OCI-LY3 (cell line): ENCODE data around the gene KLHL42.

Source experiments
- H2AFZ ChIP-seq: fragments of 200-600, 300-600 bp; shearing (Covaris generic); 2 replicates; pipeline ENCODE4 v1.6.0; 2014; ENCODE audit warnings: antibody characterized with exemption, low read depth, low read length
- H3K27ac ChIP-seq: fragments of 200-600, 300-600 bp; sonication (generic); 2 replicates; pipeline ENCODE4 v1.5.1; 2014; ENCODE audit warnings: mild to moderate bottlenecking, low read length, moderate library complexity, mixed read lengths
- H3K27me3 ChIP-seq: fragments of 200-600, 300-600 bp; sonication (generic); 2 replicates; pipeline ENCODE4 v1.6.1; 2014; ENCODE audit warnings: low read depth, low read length, mixed read lengths
- H3K36me3 ChIP-seq: fragments of 200-600, 300-600 bp; sonication (generic); replicated peaks from 2 replicates; pipeline ENCODE3; 2014; ENCODE audit warnings: low read depth, low read length, mixed read lengths
- H3K4me1 ChIP-seq: fragments of 300-600, 200-600 bp; sonication (generic); 2 replicates; pipeline ENCODE4 v1.6.1; 2014; ENCODE audit warnings: low read length, mixed read lengths
- H3K4me2 ChIP-seq: fragments of 200-600, 300-600 bp; sonication (generic); 2 replicates; pipeline ENCODE4 v1.6.1; 2014; ENCODE audit warnings: low read length, mixed read lengths
- H3K4me3 ChIP-seq: fragments of 300-600, 200-600 bp; sonication (generic); 2 replicates; pipeline ENCODE4 v1.5.1; 2014; ENCODE audit warnings: antibody characterized with exemption, mild to moderate bottlenecking, low read length, moderate library complexity
- H3K79me2 ChIP-seq: fragments of 300-600, 200-600 bp; shearing (Covaris generic); 2 replicates; pipeline ENCODE4 v1.6.1; 2014; ENCODE audit warnings: mild to moderate bottlenecking, low read length, mixed read lengths
- H3K9ac ChIP-seq: fragments of 300-600, 200-600 bp; shearing (Covaris generic); 2 replicates; pipeline ENCODE4 v1.6.0; 2014; ENCODE audit warnings: mild to moderate bottlenecking, low read length, moderate library complexity
- H3K9me3 ChIP-seq: fragments of 200-600, 300-600 bp; shearing (Covaris generic); 2 replicates; pipeline ENCODE4 v1.6.1; 2014; ENCODE audit warnings: low read length, mixed read lengths; ENCODE audit not compliant: insufficient read depth
- H4K20me1 ChIP-seq: fragments of 200-600, 300-600 bp; sonication (generic); 2 replicates; pipeline ENCODE4 v1.6.1; 2016; ENCODE audit warnings: low read length, mixed read lengths; ENCODE audit not compliant: insufficient read depth
- CTCF ChIP-seq: fragments of 200-600, 300-600 bp; sonication (generic); IDR thresholded peaks from 2 replicates; pipeline ENCODE4 v1.5.1; 2014; ENCODE audit warnings: antibody characterized with exemption, low read length, low read depth
- EZH2phosphoT487 ChIP-seq: fragments of 200-600 bp; shearing (Covaris generic); IDR thresholded peaks from 2 replicates; pipeline ENCODE4 v1.6.1; 2018; ENCODE audit warnings: antibody characterized with exemption, mixed run types, low read depth

Gene KLHL42

GRCh38 chr12:27769142-27769673, 10.8 kb upstream of the KLHL42 start:
- no peaks in the 10 kb centered on the region for H3K79me2 ChIP-seq
- no peaks in the 10 kb centered on the region for H4K20me1 ChIP-seq
- H3K9ac ChIP-seq: no peak overlapping the region
- no peak overlapping the region for H2AFZ ChIP-seq
- H3K36me3 ChIP-seq: peaks cover 4% of the 10 kb centered on the region
- H3K4me1 ChIP-seq: no peaks in the 10 kb centered on the region
- no peak overlapping the region for H3K27ac ChIP-seq
- no peak overlapping the region for H3K4me3 ChIP-seq
- TF ChIP-seq EZH2phosphoT487 (no peak), CTCF (no peak)
- no peak overlapping the region for H3K4me2 ChIP-seq
- H3K27me3 ChIP-seq: no peaks in the 10 kb centered on the region
- H3K9me3 ChIP-seq: no peaks in the 10 kb centered on the region

- Histone ChIP-seq H3K27ac (no peak overlapping the region), H3K79me2 (no peaks in the 10 kb centered on the region), H4K20me1 (no peaks in the 10 kb centered on the region), H2AFZ (no peak overlapping the region), H3K27me3 (no peaks in the 10 kb centered on the region), H3K4me3 (no peak overlapping the region), H3K9me3 (no peaks in the 10 kb centered on the region), H3K36me3 (no peaks in the 10 kb centered on the region), H3K4me2 (no peak overlapping the region), H3K9ac (no peak overlapping the region), H3K4me1 (no peaks in the 10 kb centered on the region)
- TF ChIP-seq EZH2phosphoT487: no peak
- TF ChIP-seq CTCF: no peak
Observed at GRCh38 chr12:27771481-27772327, 8.3 kb upstream of the KLHL42 start.

- Histone ChIP-seq H2AFZ (no peak overlapping the region), H3K4me2 (no peak overlapping the region), H4K20me1 (no peaks in the 10 kb centered on the region), H3K4me1 (no peaks in the 10 kb centered on the region), H3K9ac (no peak overlapping the region), H3K27ac (no peak overlapping the region), H3K9me3 (no peaks in the 10 kb centered on the region), H3K79me2 (no peaks in the 10 kb centered on the region), H3K27me3 (no peaks in the 10 kb centered on the region), H3K4me3 (no peak overlapping the region), H3K36me3 (no peaks in the 10 kb centered on the region)
- TF ChIP-seq CTCF: no peak
- no peak for TF ChIP-seq EZH2phosphoT487
Observed at GRCh38 chr12:27772328-27773049, 7.5 kb upstream of the KLHL42 start.

GRCh38 chr12:27777141-27777540, 2.9 kb upstream of the KLHL42 start:
- no peaks in the 10 kb centered on the region for H4K20me1 ChIP-seq
- H3K4me1 ChIP-seq: peaks cover 17% of the 10 kb centered on the region
- peaks cover 31% of the 10 kb centered on the region for H3K79me2 ChIP-seq
- H3K27me3 ChIP-seq: no peaks in the 10 kb centered on the region
- no peak overlapping the region for H3K4me3 ChIP-seq
- no peaks in the 10 kb centered on the region for H3K9me3 ChIP-seq
- no peak overlapping the region for H2AFZ ChIP-seq
- H3K27ac ChIP-seq: no peak overlapping the region
- TF ChIP-seq EZH2phosphoT487 (no peak), CTCF (no peak)
- no peak overlapping the region for H3K9ac ChIP-seq
- peaks cover 6% of the 10 kb centered on the region for H3K36me3 ChIP-seq
- no peak overlapping the region for H3K4me2 ChIP-seq
